ENCODE measurements around the gene KDM1A.

Gene KDM1A

DNA sequence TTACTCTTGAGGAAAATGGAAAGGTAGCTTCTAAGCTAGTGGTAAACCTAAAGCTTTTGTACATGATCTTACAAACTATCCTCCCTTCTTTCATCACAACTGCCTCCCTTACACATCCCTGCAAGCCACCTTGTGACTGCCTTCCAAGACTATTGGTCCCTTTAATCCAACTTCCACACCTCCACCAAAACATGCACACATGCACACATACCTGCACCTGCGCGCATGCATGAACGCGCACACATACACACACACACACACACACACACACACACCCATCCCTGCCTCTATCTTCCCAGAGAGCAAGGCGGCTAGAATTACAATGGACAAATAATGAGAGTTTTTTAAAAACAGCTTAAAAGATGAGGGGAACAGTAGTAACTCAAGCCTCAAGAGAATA, 91.1 kb downstream of the KDM1A start:
- no peak for DNase-seq (ENCODE audit: low spot score)

DNA sequence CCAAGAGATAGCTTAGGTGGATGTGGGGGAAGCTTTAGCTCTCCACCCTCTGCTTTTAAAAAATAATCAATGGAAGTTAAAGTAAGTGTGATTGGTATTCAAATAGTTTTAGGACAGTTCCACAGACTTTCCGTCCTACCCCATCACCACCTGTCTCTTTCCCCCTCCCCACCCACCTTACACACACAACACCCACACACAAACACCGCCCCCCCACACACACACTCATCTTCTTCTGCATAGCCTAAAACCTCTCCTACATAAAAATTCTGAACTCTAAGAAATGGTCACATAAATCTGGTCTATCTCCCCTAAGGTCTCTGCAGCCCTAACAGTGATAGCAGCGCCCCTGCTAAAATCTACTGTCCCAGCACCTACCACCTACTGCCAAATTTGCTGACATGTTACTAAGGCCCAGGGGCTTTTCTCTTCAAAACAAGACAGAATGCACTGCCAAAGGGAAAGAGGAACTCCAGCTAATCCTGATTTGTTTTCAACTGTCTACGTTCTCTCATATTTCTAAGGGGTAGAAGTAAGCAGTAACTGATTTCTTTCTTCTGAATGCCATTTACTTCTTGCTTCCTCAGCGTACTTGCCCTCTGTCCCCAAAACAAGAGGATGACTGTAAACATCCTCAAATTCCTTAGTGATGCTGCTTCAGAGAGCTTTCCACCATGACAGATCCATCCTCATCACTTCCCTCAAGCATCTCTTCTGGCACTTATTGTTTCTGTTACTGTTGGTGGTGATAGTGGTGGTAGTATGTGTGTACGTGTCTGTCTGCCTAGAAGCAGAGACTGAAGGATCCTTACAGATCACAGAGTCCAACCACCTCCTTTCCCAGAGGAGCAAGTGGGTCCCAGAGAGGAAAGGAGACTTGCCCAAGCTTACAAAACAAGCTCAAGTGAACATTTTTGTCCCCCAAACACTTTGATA, 92.6 kb downstream of the KDM1A start:
- DNase-seq (ENCODE audit: low spot score): no peak

DNA sequence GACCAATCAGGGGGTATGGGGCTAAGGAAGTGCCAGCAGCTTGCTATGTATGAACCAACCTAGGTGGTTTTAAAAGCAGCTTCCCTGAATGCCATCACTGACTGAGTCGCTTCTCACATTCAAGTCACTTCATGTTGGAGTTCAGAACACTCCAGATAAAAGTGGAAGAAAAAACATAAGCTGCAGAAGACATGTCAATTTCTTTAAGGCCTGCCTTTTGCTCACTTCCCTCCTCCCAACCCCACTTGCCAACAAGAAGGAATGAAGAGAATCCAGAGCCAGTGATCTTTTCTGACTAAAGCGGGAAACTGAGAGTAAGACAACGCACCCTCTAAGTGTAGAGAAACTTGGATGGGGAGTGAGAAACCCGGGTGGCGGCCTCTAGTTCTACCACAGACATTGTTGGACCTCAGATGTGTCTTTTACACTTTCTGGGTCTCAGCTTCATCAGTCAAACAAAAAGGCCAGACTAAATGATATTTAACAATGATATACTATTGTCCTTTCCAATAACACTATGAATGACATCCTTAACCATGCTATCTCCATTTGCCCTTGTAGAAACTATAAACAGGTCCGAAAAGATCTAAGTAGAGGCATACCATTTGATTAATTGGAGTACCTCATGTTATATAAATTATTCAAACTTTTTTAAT, 95.3 kb downstream of the KDM1A start:
- no peak for DNase-seq (ENCODE audit: low spot score)

DNA sequence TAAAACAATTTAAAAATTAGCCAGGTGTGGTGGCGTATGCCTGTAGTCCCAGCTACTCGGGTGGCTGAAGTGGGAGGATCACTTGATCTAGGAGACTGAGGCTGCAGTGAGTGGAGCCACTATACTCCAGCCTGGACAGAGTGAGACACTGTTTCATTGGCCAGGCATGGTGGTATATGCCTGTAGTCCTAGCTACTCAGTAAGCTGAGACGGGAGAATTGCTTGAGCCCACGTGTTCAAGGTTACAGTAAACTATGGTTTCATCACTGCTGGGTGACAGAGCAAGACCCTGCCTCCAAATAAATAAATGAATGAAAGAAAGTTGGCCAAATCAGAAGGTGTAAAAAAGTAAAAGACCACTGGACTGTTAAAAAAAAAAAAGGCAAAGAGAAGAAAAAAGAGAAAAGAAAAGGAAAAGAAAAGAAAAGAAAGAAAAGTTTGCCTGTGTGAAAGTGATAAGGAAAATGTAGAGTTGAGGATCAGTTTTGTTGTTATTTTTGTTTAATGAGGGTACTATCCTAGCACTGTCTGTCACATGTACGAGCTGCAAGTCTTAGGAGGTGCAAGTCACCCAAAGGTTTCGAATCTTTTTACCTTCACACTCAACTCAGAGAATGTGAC, 97.1 kb downstream of the KDM1A start:
- DNase-seq (ENCODE audit: low spot score): no peak

DNA sequence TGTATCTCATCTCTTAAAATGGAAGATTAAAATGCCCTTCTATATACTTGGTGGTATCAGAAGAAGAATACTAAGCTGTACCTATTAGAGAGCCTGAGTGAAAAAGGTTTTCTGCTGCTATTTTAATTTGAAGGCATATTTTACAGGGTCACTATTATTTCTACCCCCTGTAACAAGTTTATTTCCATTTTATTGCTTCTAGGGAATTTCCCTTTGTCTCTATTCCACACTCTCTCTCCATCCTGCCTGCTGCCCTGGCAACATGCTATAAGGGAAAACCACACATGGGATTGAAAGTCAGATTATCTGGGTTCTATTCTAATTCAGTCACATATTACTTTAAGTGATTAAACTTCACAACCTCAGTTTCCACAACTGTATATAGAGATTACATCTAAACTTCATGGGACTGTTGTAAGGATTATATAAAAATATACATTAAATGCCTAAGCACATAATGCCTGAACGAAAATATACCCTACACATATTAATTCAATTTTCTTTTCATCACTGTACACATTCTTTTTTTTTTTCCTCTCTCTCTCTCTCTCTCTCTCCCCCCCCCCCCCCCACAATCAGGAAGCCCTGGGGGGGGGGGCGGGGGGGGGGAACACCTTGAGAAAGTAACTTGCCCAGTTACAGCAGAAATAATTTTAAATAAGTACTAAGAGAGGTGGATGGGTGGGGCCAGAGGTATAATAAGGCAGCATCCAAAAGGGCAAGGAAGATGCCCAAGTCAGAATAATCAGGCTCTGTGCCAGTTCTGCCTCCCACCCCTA, 97.8 kb downstream of the KDM1A start:
- DNase-seq (ENCODE audit: low spot score): no peak

DNA sequence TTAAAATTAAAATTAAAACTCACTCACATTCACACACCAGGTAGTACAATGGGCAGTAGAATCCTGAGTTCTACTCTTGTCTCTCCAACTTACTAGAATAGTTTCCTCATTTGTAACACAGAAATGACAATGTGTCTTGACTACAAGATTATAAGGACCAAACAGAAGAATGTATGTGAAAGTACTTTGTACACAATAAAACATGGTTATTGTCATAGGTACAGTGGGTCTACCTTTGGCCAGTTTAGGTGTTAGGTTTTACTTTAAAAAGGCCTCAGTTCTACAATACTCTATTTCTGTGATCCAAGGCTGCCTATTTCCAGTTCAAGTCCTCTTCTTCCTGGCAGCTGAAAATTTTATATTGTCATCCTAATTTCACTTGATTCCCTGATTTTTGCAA, 99.1 kb downstream of the KDM1A start:
- no peak for DNase-seq (ENCODE audit: low spot score)

DNA sequence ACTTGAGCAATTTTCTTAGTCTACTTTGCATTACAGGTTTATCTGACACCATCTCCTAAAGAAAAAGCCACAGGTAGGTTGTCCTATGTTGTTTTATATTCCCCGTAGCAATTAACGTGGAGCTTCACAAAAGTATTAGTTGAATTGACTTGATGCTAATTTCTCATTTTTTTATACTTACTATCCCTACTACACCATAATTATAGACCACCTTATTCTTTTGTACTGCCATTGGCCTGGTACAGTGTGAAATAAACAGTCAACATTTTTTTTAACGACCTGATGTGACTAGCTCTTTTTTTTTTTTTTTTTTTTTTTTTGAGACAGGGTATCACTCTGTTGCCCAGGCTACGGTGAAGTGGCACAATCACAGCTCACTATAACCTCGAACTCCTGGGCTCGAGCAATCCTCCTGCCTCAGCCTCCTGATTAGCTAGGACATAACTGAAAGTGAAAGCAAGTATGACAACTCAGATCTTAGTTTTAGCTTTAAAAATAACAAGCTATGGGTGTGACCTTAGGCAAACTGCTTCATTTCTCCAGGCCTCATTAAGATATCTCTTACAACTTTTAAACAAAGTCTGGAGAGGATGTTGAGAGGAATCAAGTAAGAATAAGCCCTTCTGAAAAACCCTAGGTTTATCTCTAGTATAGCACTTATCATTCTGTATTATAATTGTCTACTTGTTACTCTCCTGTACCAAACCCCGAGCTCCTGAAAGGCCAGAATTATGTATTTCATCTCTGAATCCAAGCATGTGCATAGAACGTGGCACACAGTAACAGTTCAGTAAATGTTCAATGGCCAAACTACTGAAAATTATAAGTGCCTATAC, 99.9 kb downstream of the KDM1A start:
- no peak for DNase-seq (ENCODE audit: low spot score)

DNA sequence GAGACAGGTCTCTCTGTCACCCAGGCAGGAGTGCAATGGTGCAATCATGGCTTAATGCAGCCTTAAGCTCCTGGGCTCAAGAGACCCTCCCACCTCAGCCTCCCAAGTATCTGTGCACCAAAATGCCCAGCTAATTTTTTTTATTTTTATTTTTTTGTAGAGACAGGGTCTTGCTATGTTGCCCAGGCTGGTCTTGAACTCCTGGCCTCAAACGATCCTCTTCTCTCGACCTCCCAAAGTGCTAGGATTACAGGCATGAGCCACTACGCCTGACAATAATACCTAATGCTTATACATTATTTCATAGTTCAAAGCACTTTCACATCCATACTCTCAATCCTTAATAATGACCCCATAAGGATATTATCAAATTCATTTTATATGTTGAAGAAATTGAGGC, 101.1 kb downstream of the KDM1A start:
- no peak for DNase-seq (ENCODE audit: low spot score)

DNA sequence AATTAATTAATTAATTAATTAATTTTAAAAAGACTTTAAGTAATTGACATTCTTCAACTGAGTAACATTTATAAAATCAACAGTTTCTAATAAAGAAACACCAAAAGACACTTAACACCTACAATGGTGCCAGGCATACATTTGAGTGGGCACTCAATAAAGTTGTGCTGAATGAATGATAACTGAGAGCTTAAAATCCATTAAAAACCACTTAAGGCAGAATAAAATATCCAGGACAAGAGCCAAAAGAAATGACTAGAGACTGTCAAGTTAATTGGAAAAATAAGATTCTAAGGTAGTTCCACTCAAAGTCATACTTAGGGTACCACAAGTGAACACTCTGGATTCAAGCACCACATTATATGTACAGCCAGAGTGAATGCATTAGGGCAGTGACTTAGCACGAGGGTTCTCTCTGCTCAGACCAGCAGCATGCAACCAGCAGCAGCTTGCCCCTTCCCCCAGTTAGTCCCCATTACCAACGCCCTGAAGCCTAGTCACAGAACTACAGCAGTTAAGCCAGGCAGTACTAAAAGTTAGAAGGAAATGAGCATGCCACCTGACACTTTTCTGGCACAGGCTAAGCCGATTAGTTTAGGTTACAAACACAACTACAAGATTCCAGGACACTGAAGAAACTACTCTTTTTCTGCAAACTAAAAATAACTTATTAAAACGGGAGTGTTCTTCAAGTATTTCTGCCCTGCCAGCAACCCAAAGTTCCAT, 102.9 kb downstream of the KDM1A start:
- DNase-seq (ENCODE audit: low spot score): peak; percentile 18

DNA sequence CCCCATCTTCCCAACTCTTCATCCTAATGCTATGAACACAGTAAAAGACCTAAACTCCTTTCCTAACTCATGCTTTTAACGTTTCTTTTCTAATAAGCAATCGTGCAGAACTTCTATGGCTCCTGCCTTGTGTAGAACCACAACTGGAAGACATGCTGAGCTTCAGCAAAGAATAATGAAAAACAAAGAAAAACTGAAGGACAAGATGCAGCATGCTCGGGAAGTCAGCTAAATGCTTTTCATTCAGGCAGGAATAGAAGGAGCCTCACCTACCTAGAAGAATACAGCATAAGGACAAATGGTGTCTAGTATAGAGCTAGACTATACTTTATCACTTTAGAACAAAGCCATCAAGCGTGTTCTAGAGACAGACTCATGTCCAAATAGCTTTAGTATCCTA, 103.5 kb downstream of the KDM1A start:
- no peak for DNase-seq (ENCODE audit: low spot score)

DNA sequence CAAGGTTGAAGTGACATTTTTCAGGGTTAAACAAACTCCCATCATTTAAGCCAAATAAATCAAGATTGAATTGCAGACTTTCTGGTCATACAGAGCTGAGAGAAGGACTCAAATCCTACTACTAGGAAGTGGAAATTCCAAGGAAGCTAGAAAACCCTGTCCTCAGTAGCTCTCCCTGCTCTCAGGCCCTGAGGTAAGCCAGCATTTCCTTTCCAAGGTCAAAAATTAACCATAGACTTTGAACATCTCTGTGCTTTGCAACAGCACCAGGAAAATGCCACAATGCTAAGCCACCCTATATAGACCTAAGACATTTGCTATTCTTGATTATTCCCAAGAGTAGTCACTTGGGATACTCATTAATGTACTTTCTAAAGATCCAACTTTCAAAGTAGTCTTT, 104.3 kb downstream of the KDM1A start:
- no peak for DNase-seq (ENCODE audit: low spot score)

DNA sequence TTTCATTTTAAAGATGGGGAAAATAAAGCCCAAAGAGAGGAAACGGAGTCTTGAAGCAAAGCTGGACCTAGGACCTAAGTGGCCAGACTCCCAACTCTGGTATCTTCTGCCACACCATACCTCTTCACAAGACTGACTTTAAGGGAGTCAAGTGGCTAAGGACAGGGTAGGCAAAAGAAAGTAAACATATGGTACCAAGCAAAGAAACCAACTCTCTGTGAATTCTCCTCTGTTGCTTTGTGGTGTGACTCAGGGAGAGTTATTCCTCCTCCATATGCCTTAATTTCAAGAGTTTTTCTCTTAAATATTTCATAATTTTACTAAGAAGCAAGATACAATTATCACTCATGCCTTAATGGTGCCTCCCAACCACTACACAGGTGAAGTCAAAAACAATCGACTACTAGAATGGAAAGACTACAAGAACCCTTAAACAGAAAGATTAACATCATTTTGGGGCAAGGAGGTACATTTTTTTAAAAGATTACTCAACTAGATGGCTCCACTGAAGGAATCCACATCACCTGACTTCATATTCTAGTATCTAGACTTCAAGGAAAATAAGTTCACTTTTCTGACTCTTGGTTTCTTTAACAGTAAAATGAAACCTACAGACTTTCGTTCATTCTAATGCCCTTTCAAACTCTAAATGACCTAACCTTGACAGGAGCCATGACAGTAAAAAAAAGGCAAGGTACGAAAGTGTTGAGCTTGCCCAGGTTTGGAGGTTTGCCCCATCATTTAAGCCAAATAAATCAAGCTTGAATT, 105.2 kb downstream of the KDM1A start:
- no peak for DNase-seq (ENCODE audit: low spot score)

DNA sequence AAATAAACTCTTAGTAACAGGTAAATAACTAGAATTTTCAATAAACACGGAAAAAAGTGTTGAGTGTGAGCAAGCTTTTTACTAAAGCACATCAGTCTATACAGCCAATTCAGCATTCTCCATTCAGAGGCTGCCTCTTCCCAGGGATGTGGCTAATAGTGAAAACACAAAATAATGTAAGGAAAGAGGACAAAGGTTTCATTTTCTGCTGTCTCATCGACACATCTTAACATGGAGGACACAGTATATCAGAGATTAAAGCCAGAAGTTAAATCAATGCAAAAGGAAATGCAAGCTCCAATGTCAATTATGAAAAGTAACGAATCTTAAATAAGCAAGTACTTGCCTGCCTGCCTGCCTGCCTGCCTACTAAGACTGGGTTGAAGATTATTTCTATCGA, 106.2 kb downstream of the KDM1A start:
- DNase-seq (ENCODE audit: low spot score): no peak

DNA sequence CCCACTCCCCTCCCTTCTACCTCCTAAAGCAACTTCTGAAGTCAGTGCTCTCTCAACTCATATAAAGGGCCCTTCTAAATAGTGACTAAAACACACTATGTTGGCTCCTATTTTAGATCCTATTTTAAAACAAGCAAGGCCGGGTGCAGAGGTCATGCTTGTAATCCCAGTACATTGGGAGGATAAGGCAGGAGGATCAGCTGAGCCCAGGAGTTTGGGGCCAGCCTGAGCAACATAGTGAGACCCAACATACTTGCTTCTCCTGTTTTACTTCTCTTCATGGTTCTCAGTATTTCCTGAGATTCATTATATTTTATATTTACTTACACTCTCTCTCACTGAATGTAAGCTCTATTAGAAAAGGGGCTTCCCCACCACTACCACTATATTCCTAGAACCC, 106.9 kb downstream of the KDM1A start:
- DNase-seq (ENCODE audit: low spot score): no peak

DNA sequence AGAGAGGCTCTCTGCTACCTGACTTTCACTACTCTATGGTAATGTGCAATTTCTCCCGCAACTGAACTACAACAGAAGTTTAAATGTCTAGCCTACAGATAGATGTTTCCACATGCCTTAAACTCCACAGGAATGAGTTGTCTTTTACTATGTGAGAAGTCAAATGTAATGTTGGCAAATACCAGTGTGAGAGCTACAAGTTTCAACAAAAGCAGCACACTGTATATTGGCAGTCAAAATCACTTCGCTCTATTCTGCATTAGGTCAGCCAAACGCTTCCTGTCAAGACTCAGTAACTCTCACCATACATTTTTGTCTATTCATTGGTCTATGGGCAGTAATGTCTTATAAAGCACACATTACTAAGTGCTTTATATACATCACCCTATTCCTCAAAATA, 107.5 kb downstream of the KDM1A start:
- DNase-seq (ENCODE audit: low spot score): no peak

DNA sequence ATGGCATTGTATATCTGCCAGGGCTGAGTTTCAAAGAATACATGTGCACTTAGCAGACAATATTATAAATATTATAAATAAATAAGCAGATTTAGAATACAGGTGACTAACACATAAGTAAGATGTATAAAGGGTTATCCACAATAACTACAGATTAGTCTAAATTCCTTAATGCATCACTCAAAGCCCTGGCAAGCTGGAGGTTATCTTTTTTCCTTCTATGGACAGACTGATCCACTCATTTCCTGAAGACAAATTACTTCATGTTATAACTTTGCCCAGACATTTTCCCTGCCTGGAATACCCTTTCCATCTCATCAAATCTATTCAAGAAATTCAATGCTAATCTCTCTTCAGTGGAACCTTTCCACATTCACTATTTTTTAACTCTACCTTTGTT, 110.6 kb downstream of the KDM1A start:
- DNase-seq (ENCODE audit: low spot score): no peak

DNA sequence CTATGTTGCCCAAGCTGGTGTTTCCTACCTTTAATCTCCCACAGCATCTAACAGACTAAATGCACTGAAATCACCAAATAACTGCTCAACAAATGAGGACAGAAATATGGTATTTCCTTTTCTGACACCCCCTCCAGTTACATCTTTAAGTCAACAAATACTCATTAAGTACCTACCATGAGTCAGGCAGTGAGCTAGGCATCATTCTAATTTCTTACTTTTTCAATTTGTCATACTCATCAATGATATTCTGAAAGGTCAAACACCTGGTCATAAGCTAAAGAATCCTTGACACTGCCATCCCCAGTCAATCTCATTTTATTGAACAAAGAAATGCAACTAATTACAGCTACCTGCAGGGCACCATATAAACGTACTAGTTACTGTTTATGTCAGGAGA, 112.8 kb downstream of the KDM1A start:
- DNase-seq (ENCODE audit: low spot score): no peak
